HepG2 (cell line): ENCODE data around the gene ABCC10. TPM values are rescaled to one million over a fixed set of nuclear protein-coding genes. Genes with fewer than 3 reads are reported as not detected.

Experiments
- BHLHE40 ChIP-seq: IDR thresholded peaks from 2 replicates; pipeline ENCODE4 v1.6.1; 2011; ENCODE audit warnings: low read length, improper control_type of control experiment
- CHD4 ChIP-seq: fragments of 200-600 bp; sonication (generic); IDR thresholded peaks from 2 replicates; pipeline ENCODE4 v1.7.0; 2017; ENCODE audit warnings: mild to moderate bottlenecking, low read length, borderline replicate concordance
- HMG20A ChIP-seq: IDR thresholded peaks from 2 replicates; pipeline ENCODE4 v1.6.1; 2016; ENCODE audit warnings: borderline replicate concordance
- HNRNPL ChIP-seq: fragments of 200-400 bp; formaldehyde crosslinking; IDR thresholded peaks from 2 replicates; pipeline ENCODE4 v1.6.1; 2017; ENCODE audit warnings: mild to moderate bottlenecking, low read depth, low read length
- KLF11 ChIP-seq: IDR thresholded peaks from 2 replicates; pipeline ENCODE4 v1.6.1; 2016; ENCODE audit warnings: missing compliant biosample characterization
- PCBP1 ChIP-seq: fragments of 200-400 bp; formaldehyde crosslinking; IDR thresholded peaks from 2 replicates; pipeline ENCODE4 v1.6.1; 2017; ENCODE audit warnings: mild to moderate bottlenecking, low read depth, low read length, borderline replicate concordance
- POLR2AphosphoS2 ChIP-seq: IDR thresholded peaks from 2 replicates; pipeline ENCODE4 v1.6.1; 2011; ENCODE audit warnings: low read depth, low read length, improper control_type of control experiment
- SOX13 ChIP-seq, 3 experiments: fragments of 450-650 bp in 1 of 3; sonication (generic) in 1 of 3; formaldehyde crosslinking in 1 of 3; IDR thresholded peaks in 2 of 3; conservative IDR thresholded peaks in 1 of 3; 2 replicates each; pipeline versions ENCODE4 v1.5.0 to v1.6.1; 2016 to 2020; ENCODE audit warnings: antibody characterized with exemption in 1 of 3, mild to moderate bottlenecking in 1 of 3, missing compliant biosample characterization in 1 of 3, missing genetic modification reagents in 1 of 3, moderate library complexity in 1 of 3
- ZMYM4 ChIP-seq: sonication (generic); formaldehyde crosslinking; IDR thresholded peaks from 2 replicates; pipeline ENCODE4 v1.8.1; 2023; ENCODE audit warnings: mild to moderate bottlenecking, missing genetic modification reagents
- ZNF274 ChIP-seq: sonication (generic); formaldehyde crosslinking; IDR thresholded peaks from 2 replicates; pipeline ENCODE4 v1.5.1; 2020; ENCODE audit warnings: mild to moderate bottlenecking, missing genetic modification reagents
- ZNF30 ChIP-seq: sonication (generic); formaldehyde crosslinking; IDR thresholded peaks from 2 replicates; pipeline ENCODE4 v1.5.0; 2020; ENCODE audit warnings: mild to moderate bottlenecking, missing genetic modification reagents
- ZNF672 ChIP-seq: sonication (generic); formaldehyde crosslinking; IDR thresholded peaks from 2 replicates; pipeline ENCODE4 v1.8.1; 2022; ENCODE audit warnings: missing genetic modification reagents
- ZNF674 ChIP-seq: sonication (generic); formaldehyde crosslinking; IDR thresholded peaks from 2 replicates; pipeline ENCODE4 v1.5.0; 2020; ENCODE audit warnings: low read depth, mild to moderate bottlenecking, missing genetic modification reagents
- ZSCAN29 ChIP-seq: sonication (generic); formaldehyde crosslinking; conservative IDR thresholded peaks from 2 replicates; pipeline ENCODE4 v1.4.0; 2020; ENCODE audit warnings: mild to moderate bottlenecking, missing genetic modification reagents
- polyA plus RNA-seq, 8 experiments: library from polyadenylated mRNA; depleted of rRNA in 3 of 8; stranded (reverse) in 7 of 8; unstranded in 1 of 8; fragments of >200 nt; fragmentation: Illumina TruSeq in 4 of 8; extraction: Trizol in 4 of 8; gene quantifications; 2 replicates each; pipeline versions ENCODE4 v1.2.1 to v1.2.3, GENCODE V29; 2011 to 2016; ENCODE audit warnings: low read depth in 4 of 8, missing spikeins in 1 of 8, mixed read lengths in 1 of 8; ENCODE audit not compliant: insufficient read depth in 1 of 8
- total RNA-seq, 5 experiments: library from RNA; depleted of rRNA; stranded (reverse); fragments of >200 nt; fragmentation: Illumina TruSeq; extraction: Trizol; gene quantifications; 2 replicates each; pipeline ENCODE4 v1.2.3, GENCODE V29; 2016; ENCODE audit warnings: low read depth in 1 of 5
- TF ChIP-seq, protein P1 (sequence below): sonication (generic); formaldehyde crosslinking; IDR thresholded peaks from 2 replicates; pipeline ENCODE4 v1.4.0; 2020; ENCODE audit warnings: mild to moderate bottlenecking, missing genetic modification reagents
- TF ChIP-seq, protein P2 (sequence below): sonication (generic); formaldehyde crosslinking; conservative IDR thresholded peaks from 2 replicates; pipeline ENCODE4 v1.5.0; 2020; ENCODE audit warnings: missing genetic modification reagents
- TF ChIP-seq, protein P3 (sequence below): sonication (generic); formaldehyde crosslinking; IDR thresholded peaks from 2 replicates; pipeline ENCODE4 v1.5.0; 2020; ENCODE audit warnings: missing genetic modification reagents

Gene ABCC10
- total and polyA plus RNA-seq, 2 of the 13 experiments (the other 11 are each of a cell fraction or from before 2014, with no cell fraction given), result 16.0 to 24.3 TPM

GRCh38 chr6:43454290-43454695 lies 27.0 kb downstream of the ABCC10 start (continued):
- TF ChIP-seq, protein P1, sequence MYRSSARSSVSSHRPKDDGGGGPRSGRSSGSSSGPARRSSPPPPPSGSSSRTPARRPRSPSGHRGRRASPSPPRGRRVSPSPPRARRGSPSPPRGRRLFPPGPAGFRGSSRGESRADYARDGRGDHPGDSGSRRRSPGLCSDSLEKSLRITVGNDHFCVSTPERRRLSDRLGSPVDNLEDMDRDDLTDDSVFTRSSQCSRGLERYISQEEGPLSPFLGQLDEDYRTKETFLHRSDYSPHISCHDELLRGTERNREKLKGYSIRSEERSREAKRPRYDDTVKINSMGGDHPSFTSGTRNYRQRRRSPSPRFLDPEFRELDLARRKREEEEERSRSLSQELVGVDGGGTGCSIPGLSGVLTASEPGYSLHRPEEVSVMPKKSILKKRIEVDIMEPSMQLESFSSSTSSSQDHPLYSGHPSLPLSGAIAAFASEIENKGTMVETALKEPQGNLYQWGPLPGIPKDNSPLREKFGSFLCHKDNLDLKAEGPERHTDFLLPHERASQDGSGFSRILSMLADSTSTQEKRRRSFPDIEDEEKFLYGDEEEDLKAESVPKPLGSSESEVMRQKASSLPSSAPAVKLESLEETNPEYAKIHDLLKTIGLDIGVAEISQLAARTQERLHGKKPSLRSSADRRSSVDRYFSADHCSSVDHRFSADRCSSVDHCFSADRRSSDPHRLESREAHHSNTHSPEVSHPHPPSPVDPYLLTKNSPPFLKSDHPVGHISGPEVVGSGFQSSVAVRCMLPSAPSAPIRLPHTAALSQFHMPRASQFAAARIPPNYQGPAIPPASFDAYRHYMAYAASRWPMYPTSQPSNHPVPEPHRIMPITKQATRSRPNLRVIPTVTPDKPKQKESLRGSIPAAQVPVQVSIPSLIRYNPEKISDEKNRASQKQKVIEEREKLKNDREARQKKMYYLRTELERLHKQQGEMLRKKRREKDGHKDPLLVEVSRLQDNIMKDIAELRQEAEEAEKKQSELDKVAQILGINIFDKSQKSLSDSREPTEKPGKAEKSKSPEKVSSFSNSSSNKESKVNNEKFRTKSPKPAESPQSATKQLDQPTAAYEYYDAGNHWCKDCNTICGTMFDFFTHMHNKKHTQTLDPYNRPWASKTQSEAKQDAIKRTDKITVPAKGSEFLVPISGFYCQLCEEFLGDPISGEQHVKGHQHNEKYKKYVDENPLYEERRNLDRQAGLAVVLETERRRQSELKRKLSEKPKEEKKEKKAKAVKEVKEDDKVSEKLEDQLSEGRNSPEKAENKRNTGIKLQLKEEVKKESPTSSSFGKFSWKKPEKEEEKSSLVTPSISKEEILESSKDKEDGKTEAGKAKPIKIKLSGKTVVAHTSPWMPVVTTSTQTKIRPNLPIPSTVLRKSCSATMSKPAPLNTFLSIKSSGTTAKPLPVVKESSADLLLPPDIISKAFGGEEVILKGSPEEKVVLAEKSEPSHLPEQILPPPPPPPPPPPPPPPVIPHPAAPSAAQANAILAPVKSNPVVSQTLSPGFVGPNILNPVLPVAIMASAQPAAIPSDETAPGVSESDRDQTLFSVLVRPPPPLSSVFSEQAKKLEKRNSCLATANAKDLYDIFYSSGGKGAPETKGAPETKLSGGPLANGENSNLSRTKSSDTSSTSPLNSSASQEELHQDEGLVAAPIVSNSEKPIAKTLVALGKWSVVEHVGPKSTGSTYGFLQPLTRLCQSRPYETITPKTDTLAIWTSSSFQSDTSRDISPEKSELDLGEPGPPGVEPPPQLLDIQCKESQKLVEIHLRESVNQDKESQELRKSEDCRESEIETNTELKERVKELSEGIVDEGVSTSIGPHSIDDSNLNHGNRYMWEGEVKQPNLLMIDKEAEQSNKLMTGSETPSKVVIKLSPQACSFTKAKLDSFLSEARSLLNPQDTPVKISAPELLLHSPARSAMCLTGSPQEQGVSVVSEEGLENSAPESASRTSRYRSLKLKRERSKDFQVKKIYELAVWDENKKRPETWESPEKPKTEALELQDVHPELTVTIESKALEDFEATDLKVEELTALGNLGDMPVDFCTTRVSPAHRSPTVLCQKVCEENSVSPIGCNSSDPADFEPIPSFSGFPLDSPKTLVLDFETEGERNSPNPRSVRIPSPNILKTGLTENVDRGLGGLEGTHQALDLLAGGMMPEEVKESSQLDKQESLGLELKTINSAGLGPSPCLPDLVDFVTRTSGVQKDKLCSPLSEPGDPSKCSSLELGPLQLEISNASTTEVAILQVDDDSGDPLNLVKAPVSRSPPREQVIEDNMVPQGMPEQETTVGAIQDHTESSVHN (CRISPR knock-in tag), result 0 out of 2 replicates have a peak, but pooled peaks have one; percentile 60
- TF ChIP-seq ZNF672 (CRISPR knock-in tag) (no peak), PCBP1 (no peak), ZNF30 (0 out of 2 replicates have a peak, but pooled peaks have one; percentile 51), CHD4 (no peak), HNRNPL (no peak), HMG20A (CRISPR knock-in tag) (no peak), SOX13 (IDR thresholded peaks at IDR 0.05) (no peak), SOX13 (CRISPR knock-in tag; conservative IDR thresholded peaks at IDR 0.05 in 1 of 2, IDR thresholded peaks at IDR 0.05 in 1 of 2) (no peak), ZMYM4 (CRISPR knock-in tag) (peak; percentile 78; the same call in 1 of the 2 replicates), ZNF274 (CRISPR knock-in tag) (peak; percentile 75; the same call in 1 of the 2 replicates), KLF11 (CRISPR knock-in tag) (no peak), ZNF674 (CRISPR knock-in tag) (no peak), POLR2AphosphoS2 (no peak), BHLHE40 (no peak; the same call in 1 of the 2 replicates), ZSCAN29 (CRISPR knock-in tag) (no peak)
- TF ChIP-seq, protein P2, sequence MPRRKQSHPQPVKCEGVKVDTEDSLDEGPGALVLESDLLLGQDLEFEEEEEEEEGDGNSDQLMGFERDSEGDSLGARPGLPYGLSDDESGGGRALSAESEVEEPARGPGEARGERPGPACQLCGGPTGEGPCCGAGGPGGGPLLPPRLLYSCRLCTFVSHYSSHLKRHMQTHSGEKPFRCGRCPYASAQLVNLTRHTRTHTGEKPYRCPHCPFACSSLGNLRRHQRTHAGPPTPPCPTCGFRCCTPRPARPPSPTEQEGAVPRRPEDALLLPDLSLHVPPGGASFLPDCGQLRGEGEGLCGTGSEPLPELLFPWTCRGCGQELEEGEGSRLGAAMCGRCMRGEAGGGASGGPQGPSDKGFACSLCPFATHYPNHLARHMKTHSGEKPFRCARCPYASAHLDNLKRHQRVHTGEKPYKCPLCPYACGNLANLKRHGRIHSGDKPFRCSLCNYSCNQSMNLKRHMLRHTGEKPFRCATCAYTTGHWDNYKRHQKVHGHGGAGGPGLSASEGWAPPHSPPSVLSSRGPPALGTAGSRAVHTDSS (CRISPR knock-in tag), result no peak
- TF ChIP-seq, protein P3, sequence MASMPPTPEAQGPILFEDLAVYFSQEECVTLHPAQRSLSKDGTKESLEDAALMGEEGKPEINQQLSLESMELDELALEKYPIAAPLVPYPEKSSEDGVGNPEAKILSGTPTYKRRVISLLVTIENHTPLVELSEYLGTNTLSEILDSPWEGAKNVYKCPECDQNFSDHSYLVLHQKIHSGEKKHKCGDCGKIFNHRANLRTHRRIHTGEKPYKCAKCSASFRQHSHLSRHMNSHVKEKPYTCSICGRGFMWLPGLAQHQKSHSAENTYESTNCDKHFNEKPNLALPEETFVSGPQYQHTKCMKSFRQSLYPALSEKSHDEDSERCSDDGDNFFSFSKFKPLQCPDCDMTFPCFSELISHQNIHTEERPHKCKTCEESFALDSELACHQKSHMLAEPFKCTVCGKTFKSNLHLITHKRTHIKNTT, result no peak
